ENCODE results near the gene CELSR3.

The CELSR3 gene

DNA sequence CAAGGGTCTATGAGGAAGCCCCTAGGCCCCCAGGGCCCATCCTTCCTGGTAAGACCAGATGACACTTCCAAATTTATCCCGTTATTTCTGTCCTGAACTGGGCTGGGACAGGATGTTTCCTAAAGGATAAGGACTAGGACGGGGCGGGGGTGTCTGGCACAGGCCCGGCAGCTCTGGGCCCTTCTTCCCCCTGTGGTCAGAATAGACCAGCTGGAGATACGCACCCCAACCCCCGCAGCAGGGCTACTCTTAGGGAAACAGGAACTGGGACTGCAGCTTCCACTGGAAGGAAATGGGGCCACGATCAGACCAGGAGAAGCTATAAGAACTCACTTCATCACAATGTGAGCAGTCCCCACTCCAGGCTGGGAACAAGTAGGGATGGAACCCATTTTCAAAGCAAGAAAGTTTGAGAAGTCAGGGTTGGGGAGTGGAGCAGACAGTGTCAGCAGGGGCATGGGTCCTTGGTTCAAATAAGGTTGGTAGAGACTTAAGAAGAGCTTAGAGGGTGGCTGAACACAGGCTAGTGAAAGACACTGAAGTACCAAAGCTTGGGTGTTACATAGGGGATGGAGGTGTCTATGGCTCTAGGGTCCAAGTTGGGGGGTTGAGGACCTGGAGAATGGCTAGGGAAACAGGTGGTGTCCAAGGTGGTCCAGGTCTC, 21.9 kb upstream of the CELSR3 start:
- no peak for DNase-seq (ENCODE audit: low read depth in 1 of 2, low spot score in 1 of 2)
- TF ChIP-seq JUND (IDR thresholded peaks at IDR 0.05; ENCODE audit: low read depth), result no peak
- in situ Hi-C loops (cut with HindIII; ENCODE audit: low pct_unique_long_range_greater_than_20kb, low sequenced_read_pairs), result no loop called here

DNA sequence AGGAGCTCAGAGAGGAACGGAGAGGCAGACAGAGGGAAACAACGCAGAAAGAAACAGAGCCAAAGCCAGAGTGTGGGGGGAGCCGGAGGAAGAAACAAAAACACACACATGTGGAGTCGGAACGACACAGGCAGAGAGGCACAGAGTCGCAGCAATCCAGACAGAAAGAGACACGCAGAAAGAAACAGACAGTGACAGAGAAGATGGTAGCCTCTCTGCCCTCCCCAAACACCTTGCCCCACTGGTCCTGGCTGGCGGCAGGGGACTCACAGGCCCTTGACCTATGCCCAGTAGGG, 21.3 kb upstream of the CELSR3 start:
- in situ Hi-C loops (cut with HindIII; ENCODE audit: low pct_unique_long_range_greater_than_20kb, low sequenced_read_pairs), result no loop called here
- TF ChIP-seq JUND (IDR thresholded peaks at IDR 0.05; ENCODE audit: low read depth), result no peak
- no peak for DNase-seq (ENCODE audit: low read depth in 1 of 2, low spot score in 1 of 2)

DNA sequence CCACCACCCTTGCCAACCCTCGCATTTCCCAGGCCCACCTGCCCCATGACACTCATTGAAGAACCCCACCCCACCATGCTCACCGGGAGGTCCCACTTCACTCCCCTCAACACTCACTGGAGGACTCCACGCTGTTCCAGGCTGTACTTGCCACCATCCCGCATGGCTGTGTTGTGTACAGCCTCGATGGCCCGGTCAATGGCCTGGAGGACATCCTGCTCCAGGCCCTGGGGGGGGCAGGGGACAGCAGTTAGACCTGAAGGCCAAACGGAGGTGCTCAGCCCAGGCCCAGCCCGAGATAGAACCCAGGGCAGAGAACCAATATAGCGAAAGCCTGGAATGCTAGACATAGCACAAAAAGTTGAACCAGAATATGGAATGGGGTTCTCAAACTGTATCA, 20.1 kb upstream of the CELSR3 start:
- DNase-seq (ENCODE audit: low read depth in 1 of 2, low spot score in 1 of 2), result no peak
- in situ Hi-C loops (cut with HindIII; ENCODE audit: low pct_unique_long_range_greater_than_20kb, low sequenced_read_pairs), result no loop called here
- TF ChIP-seq JUND (IDR thresholded peaks at IDR 0.05; ENCODE audit: low read depth), result no peak

DNA sequence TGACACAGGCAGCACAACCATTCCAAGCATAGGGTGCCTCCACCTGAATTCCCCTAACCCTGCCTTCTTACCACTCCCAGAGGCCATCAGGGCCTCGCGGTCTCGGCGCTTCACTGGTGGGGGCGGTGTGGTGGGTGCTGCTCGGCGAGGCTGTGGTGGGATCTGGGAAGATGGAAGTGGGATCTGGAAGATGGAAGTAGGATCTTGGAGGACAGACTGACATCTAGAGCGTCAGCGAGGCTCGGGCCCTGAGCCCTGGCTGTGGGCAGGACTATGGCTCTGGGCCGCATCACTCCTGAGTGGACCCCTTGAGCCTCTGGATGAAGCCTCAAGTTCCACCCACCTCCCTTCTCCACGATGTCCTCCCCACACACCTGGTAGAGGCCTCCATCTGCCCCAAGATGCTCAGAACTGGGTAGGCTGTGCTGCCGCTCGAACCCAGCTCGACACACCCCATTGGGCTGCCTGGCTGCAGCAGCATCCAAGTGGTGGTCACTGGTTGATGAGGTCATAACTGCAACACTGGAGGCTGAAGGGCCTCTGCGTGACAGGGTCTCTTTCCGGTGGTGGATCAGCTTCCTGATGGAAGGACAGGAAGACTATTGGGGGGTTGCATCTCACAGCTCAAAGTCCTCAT, 19.4 kb upstream of the CELSR3 start:
- no peak for DNase-seq (ENCODE audit: low read depth in 1 of 2, low spot score in 1 of 2)
- in situ Hi-C loops (cut with HindIII; ENCODE audit: low pct_unique_long_range_greater_than_20kb, low sequenced_read_pairs), result no loop called here

DNA sequence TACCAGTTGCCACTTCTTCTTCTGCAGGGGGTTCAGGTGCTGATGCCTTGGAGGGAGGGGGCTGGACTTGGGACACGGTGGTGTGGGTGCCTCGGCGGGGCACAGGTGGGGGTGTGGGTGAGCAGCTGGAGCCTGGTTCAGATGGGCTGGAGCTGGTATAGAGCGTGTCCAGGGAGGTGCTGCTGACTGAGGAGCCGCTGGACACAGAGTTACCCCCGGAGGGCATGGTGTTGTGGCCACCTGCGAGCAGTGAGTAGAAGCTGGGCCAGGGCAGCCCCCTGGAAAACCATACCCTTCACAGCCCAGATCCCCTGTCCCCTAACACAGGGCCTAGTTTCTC, 18.8 kb upstream of the CELSR3 start:
- in situ Hi-C loops (cut with HindIII; ENCODE audit: low pct_unique_long_range_greater_than_20kb, low sequenced_read_pairs), result no loop called here
- TF ChIP-seq JUND (IDR thresholded peaks at IDR 0.05; ENCODE audit: low read depth), result no peak

More for the DNA sequence above, 19.4 kb upstream of the CELSR3 start:
- TF ChIP-seq JUND (IDR thresholded peaks at IDR 0.05; ENCODE audit: low read depth), result no peak

DNA sequence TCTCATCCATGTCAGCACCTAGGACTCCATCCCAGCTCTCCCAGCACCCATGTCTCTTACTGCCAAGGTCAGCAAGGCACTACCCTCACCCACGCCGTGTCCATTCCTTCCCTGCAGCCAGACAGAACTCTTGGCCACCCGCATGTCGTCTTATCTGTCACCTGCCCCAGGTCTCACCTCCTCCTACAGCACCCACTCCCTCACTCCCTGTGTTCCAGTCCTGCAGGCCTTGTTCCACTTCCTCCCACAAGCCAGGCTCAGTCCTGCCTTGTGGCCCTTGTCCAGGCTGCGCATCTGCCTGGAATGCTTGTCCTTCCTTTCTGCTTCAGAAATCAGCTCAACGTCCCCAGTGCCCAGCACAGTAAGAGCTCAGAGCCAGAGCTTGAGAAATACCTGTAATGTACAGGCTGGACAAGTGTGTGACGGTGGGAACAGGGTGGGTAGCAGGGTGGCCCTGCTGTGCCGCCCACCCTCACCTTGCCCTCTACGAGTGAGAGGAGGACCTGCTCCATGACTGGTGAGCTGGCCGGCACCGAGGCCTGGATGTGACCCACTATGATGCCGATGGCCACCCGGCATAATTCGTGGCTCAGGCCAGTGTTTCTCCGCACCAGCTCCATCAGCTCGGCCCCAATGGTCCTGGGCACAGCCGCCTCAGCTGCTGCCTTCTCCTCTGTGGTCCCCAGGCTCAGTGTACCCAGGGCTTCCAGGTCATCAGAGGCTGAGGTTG, 18.3 kb upstream of the CELSR3 start:
- TF ChIP-seq JUND (IDR thresholded peaks at IDR 0.05; ENCODE audit: low read depth), result no peak
- in situ Hi-C loops (cut with HindIII; ENCODE audit: low pct_unique_long_range_greater_than_20kb, low sequenced_read_pairs), result no loop called here
- no peak for DNase-seq (ENCODE audit: low read depth in 1 of 2, low spot score in 1 of 2)

More for the DNA sequence above, 18.8 kb upstream of the CELSR3 start:
- no peak for DNase-seq (ENCODE audit: low read depth in 1 of 2, low spot score in 1 of 2)

DNA sequence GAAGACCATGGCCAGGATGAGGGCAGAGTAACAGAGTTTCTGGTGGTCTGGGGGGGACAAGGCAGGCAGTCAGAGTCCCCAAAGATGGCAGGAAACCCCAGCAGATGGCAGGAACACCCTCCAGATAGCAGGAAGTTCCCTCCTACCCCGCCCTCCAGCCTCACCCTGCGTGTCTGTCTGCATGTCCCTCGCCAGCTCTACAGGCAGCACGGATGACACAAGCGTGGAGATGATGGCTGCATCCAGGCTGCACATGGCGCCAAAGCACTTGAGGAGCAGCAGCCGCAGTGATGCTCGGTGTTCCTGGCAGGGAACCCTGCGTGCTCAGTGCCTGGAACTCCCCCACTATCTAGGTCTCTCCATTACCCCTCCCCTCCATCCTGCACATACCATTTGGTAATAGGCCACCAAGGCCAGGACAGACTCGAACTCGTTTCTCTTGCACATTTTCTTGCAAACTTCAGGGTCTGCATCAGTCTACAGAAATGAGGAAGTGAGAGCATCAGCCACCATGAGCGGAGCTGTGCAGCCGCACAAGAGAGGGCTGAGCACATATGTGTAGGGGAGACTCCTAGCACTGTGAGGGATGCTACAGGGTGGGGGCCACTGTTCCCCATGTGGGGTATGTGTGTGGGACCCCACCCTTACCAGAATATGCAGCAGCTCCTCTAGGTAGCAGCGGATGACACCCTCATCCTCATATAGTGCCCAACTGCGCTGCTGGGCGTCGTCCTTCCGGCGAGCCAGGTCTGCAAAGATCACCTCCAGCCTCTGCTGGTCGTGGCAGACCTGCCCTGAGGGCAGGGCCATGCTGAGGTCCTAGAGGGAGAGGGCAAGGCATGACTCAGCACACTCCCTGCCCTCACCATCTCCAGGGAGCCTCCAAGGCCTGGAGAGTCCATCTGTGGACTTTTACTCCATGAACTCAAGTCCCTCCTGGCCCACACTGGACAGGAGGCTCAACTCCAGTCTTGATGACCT, 17.0 kb upstream of the CELSR3 start:
- in situ Hi-C loops (cut with HindIII; ENCODE audit: low pct_unique_long_range_greater_than_20kb, low sequenced_read_pairs), result no loop called here
- DNase-seq (ENCODE audit: low read depth in 1 of 2, low spot score in 1 of 2), result no peak
- TF ChIP-seq JUND (IDR thresholded peaks at IDR 0.05; ENCODE audit: low read depth), result no peak

DNA sequence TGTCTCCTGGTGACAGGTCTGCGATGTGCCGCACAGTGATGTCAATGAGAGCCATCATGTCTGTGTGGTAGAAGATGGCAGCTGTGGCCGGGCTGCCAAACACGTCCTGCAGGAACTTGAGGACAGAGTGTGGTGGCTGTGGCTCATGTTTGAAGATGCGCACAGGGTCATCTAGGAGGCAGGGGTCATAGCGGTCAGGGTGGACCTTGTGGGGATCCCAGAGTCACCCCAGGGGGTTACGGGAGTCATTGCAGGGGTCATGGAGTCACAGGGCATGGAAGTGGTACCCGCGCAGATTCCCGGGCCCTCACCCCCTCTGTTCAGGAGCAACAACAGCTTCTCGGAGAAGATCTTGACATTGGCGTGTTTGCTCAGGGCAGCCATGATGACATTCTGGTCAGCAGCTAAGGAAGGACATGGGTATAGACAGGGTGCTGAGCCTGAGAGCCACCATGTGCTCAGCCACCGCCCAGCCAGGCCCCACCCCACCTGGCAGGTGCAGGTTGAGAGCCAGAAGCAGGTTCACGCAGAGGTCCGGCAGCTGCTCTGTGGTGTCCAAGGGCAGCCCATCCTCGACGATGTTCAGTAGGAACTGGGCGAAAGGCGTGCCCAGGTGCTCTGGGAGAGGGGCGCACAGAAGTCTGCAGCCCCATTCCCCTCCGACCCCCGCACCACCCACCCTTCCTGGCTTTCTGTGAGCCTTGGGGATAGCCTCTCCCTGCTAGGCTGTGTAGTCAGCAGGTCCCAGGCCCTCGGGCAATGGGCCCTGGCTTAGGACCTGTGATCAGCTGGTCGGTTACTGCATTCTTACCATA, 16.1 kb upstream of the CELSR3 start:
- in situ Hi-C loops (cut with HindIII; ENCODE audit: low pct_unique_long_range_greater_than_20kb, low sequenced_read_pairs), result no loop called here
- DNase-seq (ENCODE audit: low read depth in 1 of 2, low spot score in 1 of 2), result no peak
- no peak for TF ChIP-seq JUND (IDR thresholded peaks at IDR 0.05; ENCODE audit: low read depth)

DNA sequence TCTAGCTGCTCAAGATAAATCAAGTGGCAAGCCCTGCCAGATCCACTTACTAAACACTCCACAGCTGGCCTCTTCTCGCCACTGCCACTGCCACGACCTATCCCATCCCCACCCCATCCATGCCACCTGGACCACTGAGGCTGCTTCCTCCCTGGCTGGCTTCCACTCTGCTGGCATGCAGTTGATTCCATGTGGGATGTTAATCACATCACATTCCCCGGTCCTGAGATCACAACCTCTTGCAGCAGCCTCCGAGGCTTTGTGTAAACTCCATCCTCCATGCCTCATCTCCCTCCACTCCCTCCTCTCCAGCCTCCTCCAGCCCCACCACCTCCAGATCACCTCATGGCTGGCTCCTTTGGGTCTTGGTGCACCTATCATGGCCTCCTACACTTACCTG, 15.4 kb upstream of the CELSR3 start:
- TF ChIP-seq JUND (IDR thresholded peaks at IDR 0.05; ENCODE audit: low read depth), result no peak
- in situ Hi-C loops (cut with HindIII; ENCODE audit: low pct_unique_long_range_greater_than_20kb, low sequenced_read_pairs), result no loop called here
- no peak for DNase-seq (ENCODE audit: low read depth in 1 of 2, low spot score in 1 of 2)

DNA sequence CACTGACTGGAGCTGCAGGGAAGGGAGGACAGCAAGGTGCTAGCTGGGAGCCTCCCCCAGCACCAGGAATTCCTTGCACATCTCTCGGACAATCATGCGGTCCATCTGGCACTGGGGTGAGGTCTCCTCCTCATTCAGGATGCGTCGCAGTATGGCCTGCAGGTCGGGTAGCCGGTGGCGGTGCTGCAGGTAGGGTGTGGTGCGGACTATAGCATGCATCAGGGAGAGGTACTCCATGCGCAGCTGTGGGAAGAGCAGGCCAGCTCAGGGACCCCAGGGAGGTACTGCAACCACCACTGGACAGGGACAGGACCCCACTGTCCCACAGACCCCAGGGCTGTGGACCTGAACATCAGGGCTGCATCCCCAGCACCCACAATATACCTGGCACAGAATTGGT, 11.8 kb upstream of the CELSR3 start:
- no peak for DNase-seq (ENCODE audit: low read depth in 1 of 2, low spot score in 1 of 2)
- TF ChIP-seq JUND (IDR thresholded peaks at IDR 0.05; ENCODE audit: low read depth), result no peak
- in situ Hi-C loops (cut with HindIII; ENCODE audit: low pct_unique_long_range_greater_than_20kb, low sequenced_read_pairs), result no loop called here

DNA sequence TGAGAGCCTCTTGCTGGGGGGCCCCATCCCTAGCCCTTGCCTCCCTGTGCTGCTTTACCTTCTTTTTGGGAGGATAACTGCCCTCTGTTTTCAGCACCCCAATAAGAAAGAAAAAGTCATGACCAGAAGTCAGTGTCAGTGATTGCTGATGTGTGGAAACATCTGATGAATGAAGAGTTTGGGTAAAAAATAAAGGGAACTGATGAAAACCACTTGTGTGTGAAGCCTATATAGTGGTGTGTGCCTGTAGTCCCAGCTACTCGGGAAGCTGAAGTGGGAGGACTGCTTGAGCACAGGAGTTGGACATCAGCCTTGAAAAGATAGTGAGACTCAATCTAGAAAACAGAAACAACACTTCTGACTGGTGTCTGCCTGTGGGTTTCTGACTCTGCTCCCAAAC, 9.8 kb upstream of the CELSR3 start:
- in situ Hi-C loops (cut with HindIII; ENCODE audit: low pct_unique_long_range_greater_than_20kb, low sequenced_read_pairs), result no loop called here
- no peak for TF ChIP-seq JUND (IDR thresholded peaks at IDR 0.05; ENCODE audit: low read depth)
- DNase-seq (ENCODE audit: low read depth in 1 of 2, low spot score in 1 of 2), result no peak

DNA sequence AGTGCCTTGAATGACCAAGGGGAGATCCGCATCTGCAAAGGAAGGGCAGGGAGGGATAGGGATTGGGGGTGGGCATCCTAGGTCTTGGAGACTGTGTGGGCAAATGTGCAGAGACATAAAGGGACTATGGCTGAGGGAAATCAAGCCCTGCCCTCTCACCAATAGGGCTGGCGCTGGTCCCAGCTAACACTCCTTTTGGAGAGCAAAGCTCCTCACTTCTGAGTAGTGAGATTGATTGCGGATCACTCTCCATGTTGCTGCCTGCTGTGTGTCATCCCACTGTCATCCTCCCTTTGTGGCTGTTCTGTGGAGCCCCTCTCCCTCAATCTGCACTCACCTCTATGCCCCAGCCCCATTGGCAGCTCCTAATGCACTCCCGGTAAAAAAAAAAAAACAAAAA, 2.2 kb upstream of the CELSR3 start:
- in situ Hi-C loops (cut with HindIII; ENCODE audit: low pct_unique_long_range_greater_than_20kb, low sequenced_read_pairs), result no loop called here
- no peak for DNase-seq (ENCODE audit: low read depth in 1 of 2, low spot score in 1 of 2)
- TF ChIP-seq JUND (IDR thresholded peaks at IDR 0.05; ENCODE audit: low read depth), result no peak
